Measurements from ENCODE around the gene WWC2.
"Not testable (repeated sequence)": the region's sequence is repeated elsewhere in the genome, so short reads cannot be mapped to it uniquely, and the experiment has no call there.

Gene WWC2

DNA sequence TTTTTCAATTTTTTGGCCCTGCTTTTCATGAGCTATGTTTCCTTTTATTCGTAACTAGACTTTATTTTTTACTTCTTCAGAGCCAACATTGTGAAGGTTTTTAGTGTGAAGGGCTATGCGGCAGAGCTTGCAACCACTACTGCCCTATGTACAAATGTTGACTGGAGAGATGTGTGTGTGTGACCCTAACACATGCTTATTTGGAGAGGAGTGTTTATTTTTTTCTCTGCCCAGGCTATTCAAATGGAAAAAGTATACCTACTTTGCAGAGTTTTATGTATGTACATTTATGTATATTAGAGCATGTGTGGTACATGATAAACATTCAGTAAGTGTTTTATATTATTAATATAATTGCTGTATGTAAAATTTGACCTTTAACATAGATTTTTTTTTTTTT, 86.5 kb downstream of the WWC2 start:
- H3K4me3 ChIP-seq (ENCODE audit: low read length), result no peak overlapping the region
- no peak for DNase-seq (ENCODE audit: low read depth, low spot score)

DNA sequence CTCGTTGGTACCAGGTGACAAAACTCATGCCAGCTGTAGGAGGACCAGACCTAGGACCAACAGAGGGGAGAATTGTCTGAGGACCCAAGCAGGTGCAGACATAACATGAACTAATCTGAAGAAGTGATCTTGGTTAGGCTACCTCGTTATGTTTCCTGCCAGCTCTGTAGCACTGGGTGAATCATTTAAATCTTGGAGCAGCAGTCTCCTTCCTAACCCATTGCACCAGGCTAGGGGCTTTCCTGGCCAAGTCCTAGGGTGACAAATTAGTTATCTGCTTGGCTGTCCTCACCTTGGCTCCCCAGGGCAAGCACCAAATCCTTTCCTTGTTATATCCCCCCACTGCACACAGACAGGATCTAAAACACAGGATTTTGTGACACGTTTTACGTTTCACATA, 87.8 kb downstream of the WWC2 start:
- DNase-seq (ENCODE audit: low read depth, low spot score), result no peak
- no peak overlapping the region for H3K4me3 ChIP-seq (ENCODE audit: low read length)

DNA sequence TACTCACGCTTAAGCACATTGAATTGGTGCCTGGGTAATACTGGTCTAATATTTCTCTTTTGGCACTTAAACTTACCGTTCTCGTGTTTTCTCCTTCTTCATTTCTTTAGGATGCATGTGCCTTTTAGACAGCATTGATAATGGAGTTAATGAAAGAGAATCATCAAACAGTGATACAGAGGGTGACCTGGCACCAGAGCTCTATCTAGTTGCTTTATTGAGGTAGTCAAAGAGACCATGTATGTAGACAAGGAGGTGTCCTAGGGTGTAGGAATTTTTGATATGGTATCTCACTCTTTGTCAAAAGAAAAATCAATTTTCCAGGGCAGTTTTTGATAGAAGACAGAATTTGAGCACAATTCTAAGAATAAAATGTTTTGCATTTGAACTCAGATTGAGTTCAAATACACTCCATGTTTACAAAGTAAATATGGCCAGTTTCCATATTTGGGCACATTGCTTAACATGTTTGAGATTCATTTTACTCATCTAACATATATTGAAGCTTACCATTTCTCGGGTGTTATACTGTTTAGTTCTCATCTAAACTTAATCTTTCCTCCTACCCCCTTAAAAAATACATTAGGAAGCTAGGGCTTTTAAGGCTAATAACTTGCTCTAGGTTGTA, 92.0 kb downstream of the WWC2 start:
- no peak for DNase-seq (ENCODE audit: low read depth, low spot score)
- no peak overlapping the region for H3K4me3 ChIP-seq (ENCODE audit: low read length)

DNA sequence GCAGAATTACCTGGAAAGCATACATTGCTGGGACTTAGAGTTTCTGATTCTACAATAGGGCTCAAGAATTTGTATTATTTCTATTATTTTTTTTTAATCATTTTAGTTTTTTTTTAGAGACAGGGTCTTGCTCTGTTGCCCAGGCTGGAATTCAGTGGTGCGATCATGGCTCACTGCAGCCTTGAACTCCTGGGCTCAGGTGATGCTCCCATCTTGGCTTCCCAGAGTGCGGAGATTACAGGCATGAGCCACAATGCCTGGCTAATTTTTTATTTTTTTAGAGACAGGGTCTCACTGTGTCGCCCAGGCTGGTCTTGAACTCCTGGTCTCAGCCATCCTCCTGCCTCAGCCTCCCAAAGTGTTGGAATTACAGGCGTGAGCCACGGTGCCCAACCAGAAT, 92.6 kb downstream of the WWC2 start:
- no peak overlapping the region for H3K4me3 ChIP-seq (ENCODE audit: low read length)
- DNase-seq (ENCODE audit: low read depth, low spot score), result no peak

DNA sequence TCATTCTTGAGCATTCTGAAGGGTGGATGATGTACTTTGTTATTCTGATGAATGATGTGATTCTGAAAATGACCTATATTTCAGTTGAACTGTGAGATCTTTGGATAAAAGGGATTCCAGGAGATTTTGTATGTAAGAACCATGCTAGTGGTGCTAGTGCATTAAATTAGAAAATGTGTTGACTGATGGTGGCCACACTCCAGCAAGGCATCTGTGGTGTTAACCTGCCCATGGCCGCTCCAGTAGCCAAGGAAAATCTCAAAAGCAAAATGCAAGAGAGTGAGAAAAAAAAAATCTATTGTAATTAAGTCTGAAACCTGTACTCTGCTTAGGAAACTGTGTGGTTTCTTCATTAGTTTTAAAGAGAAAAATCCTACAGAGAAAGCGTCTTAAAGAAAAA, 93.5 kb downstream of the WWC2 start:
- DNase-seq (ENCODE audit: low read depth, low spot score), result no peak
- no peak overlapping the region for H3K4me3 ChIP-seq (ENCODE audit: low read length)

DNA sequence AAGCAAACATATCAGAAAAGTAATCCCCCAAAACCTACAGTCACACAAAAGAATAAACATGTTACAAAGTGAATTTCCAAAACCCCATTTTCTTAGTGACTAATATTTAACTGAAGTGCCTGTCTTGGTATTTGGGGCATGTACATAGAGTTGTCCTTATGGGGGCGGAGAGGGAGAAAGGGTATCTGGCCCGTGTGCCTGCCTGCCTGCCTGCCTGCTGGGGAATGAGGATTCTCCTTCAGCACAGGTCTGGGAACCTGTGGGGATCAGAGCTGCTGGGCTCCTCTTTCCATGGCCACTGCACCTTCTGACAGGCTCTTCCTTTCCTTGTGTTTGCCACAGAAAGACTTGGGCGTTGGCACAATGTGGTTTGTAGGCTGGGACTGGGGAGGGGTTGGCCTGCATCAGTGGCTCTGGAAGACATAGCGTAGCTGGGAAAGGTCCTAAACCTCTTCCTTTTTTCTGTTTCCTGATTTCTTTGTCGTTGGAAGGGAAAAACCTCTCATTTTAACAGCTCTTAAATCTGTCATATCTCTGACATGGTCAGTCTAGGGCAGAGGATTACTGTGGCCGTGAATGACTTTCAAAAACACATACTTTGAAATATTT, 94.8 kb downstream of the WWC2 start:
- not testable (repeated sequence) for DNase-seq (ENCODE audit: low read depth, low spot score); H3K4me3 ChIP-seq (ENCODE audit: low read length)

DNA sequence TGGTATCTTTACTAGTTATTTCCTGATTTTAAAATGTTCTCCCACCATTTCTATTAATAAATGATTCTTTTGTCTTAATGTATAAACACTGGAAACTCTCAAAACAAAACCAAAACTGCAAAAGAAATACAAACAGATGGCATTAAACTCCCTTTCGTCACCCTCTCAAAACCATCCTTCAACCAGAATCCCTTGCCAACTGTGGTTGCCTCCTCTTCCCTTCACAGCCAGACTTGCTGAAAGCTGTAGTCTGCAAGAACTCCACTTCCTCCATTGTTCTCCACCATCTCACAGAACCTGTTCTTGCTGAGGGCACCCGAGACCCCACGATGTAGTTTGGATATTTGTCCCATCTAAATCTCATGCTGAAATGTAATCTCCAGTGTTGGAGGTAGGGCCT, 96.5 kb downstream of the WWC2 start:
- no peak overlapping the region for H3K4me3 ChIP-seq (ENCODE audit: low read length)
- DNase-seq (ENCODE audit: low read depth, low spot score), result no peak

DNA sequence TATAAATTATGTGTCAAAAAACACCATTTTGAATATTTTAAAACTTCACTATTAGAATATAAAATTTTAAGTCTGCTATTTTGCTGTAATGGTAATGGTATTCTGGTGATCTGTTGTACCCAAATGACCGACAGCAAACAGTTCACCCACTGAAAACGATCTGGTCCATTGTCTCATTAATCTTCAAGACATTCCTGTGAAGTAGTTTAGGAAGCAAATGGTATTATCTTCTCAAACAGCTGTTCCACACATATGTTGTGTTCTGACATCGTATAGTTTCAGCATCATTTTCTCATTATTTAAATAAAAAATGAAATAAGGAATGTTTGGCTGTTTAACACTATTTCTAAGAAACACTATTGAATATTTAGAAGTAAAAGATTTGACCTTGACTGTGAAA, 98.1 kb downstream of the WWC2 start:
- no peak overlapping the region for H3K4me3 ChIP-seq (ENCODE audit: low read length)
- no peak for DNase-seq (ENCODE audit: low read depth, low spot score)

DNA sequence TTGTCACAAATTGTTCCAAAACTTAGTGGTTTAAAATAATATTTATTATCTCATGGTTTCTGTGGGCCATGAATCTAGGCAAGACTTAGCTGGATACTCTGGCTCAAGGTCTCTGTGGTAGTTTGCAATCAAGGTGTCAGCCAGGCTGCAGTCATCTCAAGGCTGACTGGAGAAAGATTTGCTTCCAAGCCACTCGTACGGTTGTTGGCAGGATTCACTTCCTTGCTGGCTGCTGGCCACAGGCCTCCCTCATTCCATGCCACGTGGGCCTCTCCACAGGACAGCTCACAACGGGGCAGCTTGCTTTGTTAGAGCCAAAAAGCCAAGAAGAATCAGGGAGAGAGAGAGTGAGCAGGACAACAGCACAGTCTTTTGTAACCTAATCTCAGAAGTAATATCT, 101.4 kb downstream of the WWC2 start:
- no peak for DNase-seq (ENCODE audit: low read depth, low spot score)
- no peak overlapping the region for H3K4me3 ChIP-seq (ENCODE audit: low read length)

DNA sequence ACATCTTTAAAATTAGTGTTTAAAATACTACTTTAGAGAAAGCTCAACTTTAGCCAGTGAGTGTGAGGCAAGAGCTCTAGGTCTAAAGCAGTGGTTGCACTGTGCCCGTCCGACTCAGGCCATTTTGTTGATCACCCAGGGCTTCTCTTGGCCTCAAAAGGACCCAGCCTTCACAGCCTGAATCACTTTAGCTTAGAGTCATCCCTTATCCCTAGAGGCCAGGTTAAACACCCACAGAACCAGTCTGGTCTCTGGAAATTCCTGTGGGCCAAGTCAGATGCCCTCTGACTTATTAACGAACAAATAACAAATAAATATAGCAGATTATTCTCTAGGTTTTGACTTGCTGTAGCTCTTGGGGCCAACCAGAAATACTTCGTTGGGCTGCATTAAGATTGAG, 102.3 kb downstream of the WWC2 start:
- DNase-seq (ENCODE audit: low read depth, low spot score), result no peak
- H3K4me3 ChIP-seq (ENCODE audit: low read length), result no peak overlapping the region

DNA sequence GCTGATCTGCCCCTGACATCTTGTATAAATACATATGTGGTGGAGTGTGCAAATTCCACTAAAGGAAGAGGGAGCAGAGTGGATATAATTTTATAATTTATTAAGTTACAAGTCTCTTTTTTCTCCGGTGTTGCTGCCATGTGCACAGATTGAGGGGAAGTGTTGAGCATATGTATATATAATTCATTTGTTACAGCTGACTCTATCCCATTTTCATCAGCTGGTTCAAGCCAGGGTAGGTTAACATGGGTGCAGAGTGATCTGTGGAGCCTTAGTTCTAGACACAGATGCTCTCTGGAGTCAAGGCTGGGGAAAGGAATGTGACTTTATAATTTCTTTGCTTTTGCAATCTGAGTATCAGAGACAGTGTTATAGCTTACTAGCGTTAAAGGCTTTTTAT, 103.5 kb downstream of the WWC2 start:
- no peak overlapping the region for H3K4me3 ChIP-seq (ENCODE audit: low read length)
- DNase-seq (ENCODE audit: low read depth, low spot score), result no peak

DNA sequence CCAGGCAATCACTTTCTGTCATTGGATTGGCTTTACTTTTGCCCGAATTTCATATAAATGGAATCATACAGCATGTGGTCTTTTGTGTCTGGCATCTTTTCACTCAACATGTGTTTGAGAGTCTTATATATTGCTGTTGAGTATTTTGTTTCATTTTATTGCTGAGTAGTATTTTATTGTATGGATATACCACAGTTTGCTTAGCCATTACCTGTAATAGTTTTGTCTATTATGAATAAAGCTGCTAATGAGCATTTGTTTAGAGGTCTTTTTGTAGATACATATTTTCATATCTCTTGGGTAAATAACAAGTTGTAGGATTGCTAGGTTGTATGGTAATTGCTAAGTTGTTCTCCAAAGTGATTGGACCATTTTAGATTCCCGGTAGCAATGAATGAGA, 105.7 kb downstream of the WWC2 start:
- DNase-seq (ENCODE audit: low read depth, low spot score), result no peak
- H3K4me3 ChIP-seq (ENCODE audit: low read length), result no peak overlapping the region

DNA sequence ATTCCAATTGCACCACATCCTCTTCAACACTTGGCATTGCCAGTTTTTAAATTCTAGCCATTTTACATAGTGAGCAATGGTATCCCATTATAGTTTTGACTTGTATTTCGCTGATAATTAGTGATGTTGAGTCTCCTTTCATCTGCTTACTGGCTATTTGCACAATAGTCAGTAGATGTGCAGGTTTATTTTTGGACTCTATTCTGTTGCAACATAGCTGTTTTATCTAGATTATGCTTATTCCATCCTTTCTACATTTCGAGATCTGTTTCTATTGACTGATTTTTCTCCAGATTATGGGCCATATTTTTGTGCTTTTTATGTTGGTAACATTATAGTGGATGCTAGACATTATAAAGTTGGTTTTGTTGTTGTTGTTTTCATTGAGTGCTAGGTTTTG, 106.1 kb downstream of the WWC2 start:
- DNase-seq (ENCODE audit: low read depth, low spot score), result no peak

DNA sequence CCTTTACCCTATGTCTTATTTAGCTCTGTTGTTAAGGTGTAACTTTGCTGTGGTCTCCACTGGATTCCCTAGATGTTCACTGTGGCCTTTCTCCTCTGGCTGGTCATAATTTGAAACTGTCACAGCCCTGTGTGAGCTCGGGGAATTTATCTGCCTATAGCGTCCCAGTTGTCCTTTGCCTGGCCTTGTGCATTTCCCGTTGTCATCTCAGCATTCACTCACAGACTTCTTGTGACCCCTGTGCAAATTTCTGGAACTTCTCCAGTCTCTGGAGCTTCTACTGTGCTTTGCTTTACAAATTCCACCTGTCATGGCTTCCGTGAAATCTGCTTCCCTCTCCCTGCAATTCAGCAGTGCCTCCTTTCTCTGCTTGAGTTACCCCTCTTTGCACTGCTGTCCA, 106.7 kb downstream of the WWC2 start:
- no peak overlapping the region for H3K4me3 ChIP-seq (ENCODE audit: low read length)
- DNase-seq (ENCODE audit: low read depth, low spot score), result no peak

More for the DNA sequence above, 106.1 kb downstream of the WWC2 start:
- H3K4me3 ChIP-seq (ENCODE audit: low read length), result no peak overlapping the region

DNA sequence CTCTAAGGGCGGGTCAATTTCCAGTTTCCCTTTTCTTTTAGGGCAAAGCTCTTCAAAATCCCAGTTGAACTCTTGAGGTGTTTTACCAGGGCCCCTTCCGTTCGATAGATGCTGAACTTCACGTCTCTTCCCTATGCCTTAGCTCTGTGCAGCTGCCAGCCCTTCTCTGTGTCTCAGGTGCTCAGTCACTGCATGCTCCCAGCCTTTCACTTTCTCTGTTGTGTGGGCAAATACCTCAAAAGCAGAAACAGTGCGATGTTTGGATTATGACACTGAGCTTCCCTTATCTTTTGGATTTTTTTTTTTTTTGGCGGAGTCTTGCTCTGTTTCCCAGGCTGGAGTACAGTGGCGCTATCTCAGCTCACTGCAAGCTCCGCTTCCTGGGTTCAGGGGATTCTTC, 112.5 kb downstream of the WWC2 start:
- H3K4me3 ChIP-seq (ENCODE audit: low read length), result no peak overlapping the region
- no peak for DNase-seq (ENCODE audit: low read depth, low spot score)

DNA sequence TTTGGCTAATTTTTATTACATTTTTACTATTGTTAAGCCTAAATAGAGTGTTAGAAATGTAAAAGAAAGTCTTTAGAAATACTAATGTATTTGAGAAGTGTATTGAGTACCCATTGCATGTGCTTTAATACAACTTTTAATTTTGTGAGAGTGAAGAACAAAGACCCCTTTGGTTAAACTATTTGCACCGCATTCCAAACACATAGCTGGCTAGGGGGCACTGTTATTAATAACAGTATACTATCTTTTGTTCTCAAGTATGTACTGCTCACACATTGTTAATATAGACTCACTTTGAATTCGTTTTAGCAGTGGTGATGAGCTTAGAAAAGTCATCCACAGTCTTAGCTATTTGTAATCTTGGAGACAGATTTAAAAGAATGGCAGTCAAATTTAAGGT, 114.9 kb downstream of the WWC2 start:
- no peak overlapping the region for H3K4me3 ChIP-seq (ENCODE audit: low read length)
- DNase-seq (ENCODE audit: low read depth, low spot score), result no peak

DNA sequence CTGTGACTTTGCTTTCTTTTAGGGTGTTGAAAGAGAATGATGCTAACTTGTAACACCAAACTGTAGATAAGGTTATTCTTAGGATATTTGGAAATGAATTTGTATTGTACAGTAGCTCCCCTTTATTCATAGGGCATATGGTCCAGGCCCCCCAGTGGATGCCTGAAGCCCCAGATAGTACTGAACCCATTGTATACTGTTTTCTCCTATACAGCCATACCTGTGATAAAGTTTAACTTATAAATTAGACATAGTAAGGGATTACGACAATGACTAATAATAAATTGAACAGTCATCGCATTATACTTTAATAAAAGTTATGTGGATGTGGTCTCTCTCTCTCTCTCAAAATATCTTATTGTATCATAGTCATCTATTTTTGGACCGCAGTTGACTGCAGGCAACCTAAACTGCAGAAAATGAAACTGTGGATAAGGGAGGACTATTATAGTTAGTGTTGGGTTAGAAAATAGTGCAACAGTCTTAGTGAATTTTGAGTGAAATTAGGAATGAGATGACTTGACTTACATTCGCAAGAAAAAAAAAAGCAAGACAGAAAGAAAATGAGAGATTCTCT, 115.9 kb downstream of the WWC2 start:
- DNase-seq (ENCODE audit: low read depth, low spot score), result no peak
- H3K4me3 ChIP-seq (ENCODE audit: low read length), result no peak overlapping the region

DNA sequence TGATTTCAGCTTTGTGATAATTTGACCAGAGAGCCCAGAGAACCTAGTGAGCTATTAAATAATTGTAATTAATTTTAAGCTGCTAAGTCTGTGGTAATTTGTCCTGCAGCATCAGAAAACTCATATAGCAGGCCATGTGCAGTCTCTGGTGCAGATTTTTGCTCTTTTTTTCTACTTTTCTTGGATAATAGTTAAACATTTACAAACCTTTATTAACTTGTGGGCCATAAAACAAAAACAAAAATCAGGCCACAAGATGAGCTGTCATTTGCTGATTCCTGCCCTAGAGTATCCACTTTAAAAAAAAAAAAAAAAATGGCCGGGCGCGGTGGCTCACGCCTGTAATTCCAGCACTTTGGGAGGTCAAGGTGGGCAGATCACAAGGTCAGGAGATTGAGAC, 121.2 kb downstream of the WWC2 start:
- no peak for DNase-seq (ENCODE audit: low read depth, low spot score)
- no peak overlapping the region for H3K4me3 ChIP-seq (ENCODE audit: low read length)

DNA sequence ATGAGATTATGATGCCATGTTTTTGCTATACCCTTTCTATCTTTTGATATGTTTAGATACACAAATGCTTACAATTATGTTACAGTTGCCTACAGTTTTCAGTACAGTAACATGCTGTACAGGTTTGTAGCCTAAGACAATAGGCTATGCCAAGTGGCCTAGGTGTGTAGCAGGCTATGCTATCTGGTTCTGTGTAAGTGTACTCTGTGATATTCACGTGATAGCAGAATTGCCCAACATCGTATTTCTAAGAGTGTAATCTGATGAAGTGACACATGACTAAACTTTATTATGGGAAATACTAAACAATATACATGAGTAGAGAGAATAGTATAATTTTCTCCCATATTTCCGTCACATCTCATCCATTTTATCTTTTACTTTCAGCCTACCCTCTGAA, 124.0 kb downstream of the WWC2 start:
- no peak overlapping the region for H3K4me3 ChIP-seq (ENCODE audit: low read length)
- no peak for DNase-seq (ENCODE audit: low read depth, low spot score)

DNA sequence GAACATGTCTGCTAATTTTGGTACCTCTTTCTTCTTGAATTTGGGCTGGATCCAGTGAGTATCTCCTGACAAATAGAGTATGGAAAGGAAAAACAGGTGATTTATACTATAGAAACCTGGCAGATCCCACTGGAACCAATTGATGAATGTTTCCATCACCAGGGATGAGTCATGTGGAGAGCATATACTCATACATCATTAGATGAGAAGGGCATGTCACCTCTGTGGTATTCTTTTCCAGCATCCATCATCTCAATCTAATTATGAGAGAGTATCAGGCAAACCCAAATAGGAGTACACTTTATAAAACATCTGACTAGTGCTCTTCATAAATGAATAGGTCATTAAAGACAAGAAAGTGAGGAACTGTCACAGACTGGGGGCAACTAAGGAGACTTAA, 130.3 kb downstream of the WWC2 start:
- no peak for DNase-seq (ENCODE audit: low read depth, low spot score)
- H3K4me3 ChIP-seq (ENCODE audit: low read length), result no peak overlapping the region
